Nephron (organoid): ENCODE results near the gene CALR.
A peak's percentile ranks its signal among the peaks of the same experiment; 100 is the strongest.

Source experiments
- H3K27ac Mint-ChIP-seq, 3 experiments: 2 replicates each; pipeline ENCODE4 v1.8.0; 2020; ENCODE audit warnings: mixed read lengths in 3 of 3, mild to moderate bottlenecking in 2 of 3, moderate library complexity in 1 of 3
- H3K27me3 Mint-ChIP-seq: 2 replicates; pipeline ENCODE4 v1.8.0; 2021; ENCODE audit warnings: low read depth, mild to moderate bottlenecking, moderate library complexity, mixed read lengths
- H3K36me3 Mint-ChIP-seq: 2 replicates; pipeline ENCODE4 v1.8.0; 2020; ENCODE audit warnings: low read depth, mixed read lengths
- H3K4me1 Mint-ChIP-seq: 2 replicates; pipeline ENCODE4 v1.8.0; 2020; ENCODE audit warnings: mixed read lengths
- H3K4me3 Mint-ChIP-seq, 3 experiments: 2 replicates each; pipeline ENCODE4 v1.8.0; 2020; ENCODE audit warnings: mild to moderate bottlenecking in 3 of 3, mixed read lengths in 3 of 3, moderate library complexity in 2 of 3
- H3K9me3 Mint-ChIP-seq: 2 replicates; pipeline ENCODE4 v1.8.0; 2020; ENCODE audit warnings: mixed read lengths
- CTCF ChIP-seq, 3 experiments: fragments of 200-600 bp; sonication (generic); IDR thresholded peaks; one replicate each; pipeline ENCODE4 v1.5.0; 2021; ENCODE audit warnings: antibody characterized with exemption in 3 of 3; ENCODE audit not compliant: unreplicated experiment in 3 of 3

Gene CALR

GRCh38 chr19:12983091-12983490, 44.7 kb downstream of the CALR start:
- Mint-ChIP-seq H3K27me3 (peaks cover 45% of the 10 kb centered on the region), H3K36me3 (no peaks in the 10 kb centered on the region), H3K4me3 (no peak overlapping the region), H3K4me1 (peaks cover 16% of the 10 kb centered on the region), H3K27ac (no peak overlapping the region), H3K9me3 (no peaks in the 10 kb centered on the region)
- no peak for TF ChIP-seq CTCF (IDR thresholded peaks at IDR 0.05; ENCODE audit: unreplicated experiment in 3 of 3)

- Mint-ChIP-seq H3K4me1 (peaks cover 16% of the 10 kb centered on the region), H3K27ac (no peak overlapping the region), H3K36me3 (no peaks in the 10 kb centered on the region), H3K9me3 (no peaks in the 10 kb centered on the region), H3K4me3 (no peak overlapping the region), H3K27me3 (peaks cover 42% of the 10 kb centered on the region)
- peak; percentile 87 to 93 (median 91) for TF ChIP-seq CTCF (IDR thresholded peaks at IDR 0.05; ENCODE audit: unreplicated experiment in 3 of 3)
Measured at GRCh38 chr19:12983542-12984142, 45.2 kb downstream of the CALR start.

DNA sequence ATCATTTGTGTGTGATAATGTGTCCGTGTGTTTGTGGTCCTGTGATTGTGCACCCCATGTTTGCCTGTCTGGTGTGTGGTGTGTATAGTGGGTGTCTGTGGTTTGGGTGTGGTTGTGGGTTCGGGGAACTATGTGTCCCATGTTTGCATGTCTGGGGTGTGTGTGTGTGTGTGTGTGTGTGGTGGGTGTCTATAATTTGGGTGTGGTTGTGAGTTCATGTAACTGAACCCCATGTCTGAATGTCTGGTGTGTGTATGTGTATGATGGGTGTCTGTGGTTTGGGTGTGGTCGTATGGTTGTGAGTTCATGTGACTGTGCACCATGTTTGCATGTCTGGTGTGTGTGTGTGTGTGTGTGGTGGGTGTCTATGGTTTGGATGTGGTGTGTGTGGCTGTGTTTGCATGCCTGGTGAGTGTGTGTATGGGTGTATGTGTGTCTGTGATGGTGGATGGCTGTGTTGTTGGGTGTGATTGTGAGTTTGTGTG, 45.8 kb downstream of the CALR start:
- no peaks in the 10 kb centered on the region for H3K9me3 Mint-ChIP-seq
- TF ChIP-seq CTCF (IDR thresholded peaks at IDR 0.05; ENCODE audit: unreplicated experiment in 3 of 3): no peak
- H3K4me1 Mint-ChIP-seq: peaks cover 16% of the 10 kb centered on the region
- H3K36me3 Mint-ChIP-seq: no peaks in the 10 kb centered on the region
- no peak overlapping the region for H3K4me3 Mint-ChIP-seq
- H3K27me3 Mint-ChIP-seq: peaks cover 38% of the 10 kb centered on the region
- no peak overlapping the region for H3K27ac Mint-ChIP-seq

- Mint-ChIP-seq H3K9me3 (no peaks in the 10 kb centered on the region), H3K36me3 (no peaks in the 10 kb centered on the region), H3K27me3 (peaks cover 38% of the 10 kb centered on the region), H3K4me3 (peak overlapping the region in 2 of 3 experiments; percentile 4 to 17), H3K27ac (peak overlapping the region in 2 of 3 experiments; percentile 11 to 27), H3K4me1 (peaks cover 16% of the 10 kb centered on the region)
- TF ChIP-seq CTCF (IDR thresholded peaks at IDR 0.05; ENCODE audit: unreplicated experiment in 3 of 3): no peak
Measured at GRCh38 chr19:12984683-12985048, 46.3 kb downstream of the CALR start.

- H3K9me3 Mint-ChIP-seq: no peaks in the 10 kb centered on the region
- H3K4me3 Mint-ChIP-seq: peak overlapping the region in 2 of 3 experiments; percentile 4 to 17
- H3K4me1 Mint-ChIP-seq: peaks cover 16% of the 10 kb centered on the region
- no peaks in the 10 kb centered on the region for H3K36me3 Mint-ChIP-seq
- TF ChIP-seq CTCF (IDR thresholded peaks at IDR 0.05; ENCODE audit: unreplicated experiment in 3 of 3): no peak
- H3K27ac Mint-ChIP-seq: peak overlapping the region in 2 of 3 experiments; percentile 11 to 27
- H3K27me3 Mint-ChIP-seq: peaks cover 33% of the 10 kb centered on the region
Measured at GRCh38 chr19:12985049-12985776, 46.8 kb downstream of the CALR start.
